ENCODE results near the gene SF3B3.
"Not testable (repeated sequence)": the region's sequence is repeated elsewhere in the genome, so short reads cannot be mapped to it uniquely, and the experiment has no call there.

- not testable (repeated sequence) for TF ChIP-seq CTCF (IDR thresholded peaks at IDR 0.05); EZH2 (IDR thresholded peaks at IDR 0.05; ENCODE audit: borderline replicate concordance, insufficient read depth, low read depth, low read length, poor library complexity, severe bottlenecking)
Observed at GRCh38 chr16:70589416-70589815, 65.8 kb downstream of the SF3B3 start.
